GM12878 (cell line): ENCODE results near the gene DIDO1. TPM values are rescaled to one million over a fixed set of nuclear protein-coding genes. Genes with fewer than 3 reads are reported as not detected.

Experiments used
- BACH1 ChIP-seq: fragments of 450-650 bp; IDR thresholded peaks from 2 replicates; pipeline ENCODE4 v1.6.1; 2017; ENCODE audit warnings: mild to moderate bottlenecking, borderline replicate concordance
- BRCA1 ChIP-seq: IDR thresholded peaks from 2 replicates; pipeline ENCODE4 v1.6.1; 2011; ENCODE audit warnings: low read depth, low read length, improper control_type of control experiment
- CHD2 ChIP-seq: IDR thresholded peaks from 2 replicates; pipeline ENCODE4 v1.6.1; 2011; ENCODE audit warnings: low read depth, low read length, improper control_type of control experiment, borderline replicate concordance
- CREB1 ChIP-seq: IDR thresholded peaks from 2 replicates; pipeline ENCODE4 v1.6.1; 2012; ENCODE audit warnings: low read depth, mild to moderate bottlenecking, inconsistent platforms
- DPF2 ChIP-seq: fragments of 450-650 bp; IDR thresholded peaks from 2 replicates; pipeline ENCODE4 v1.6.1; 2017; ENCODE audit warnings: mild to moderate bottlenecking
- EGR1 ChIP-seq, 2 experiments: IDR thresholded peaks; 1 replicate in 1 of 2; 2 replicates in 1 of 2; pipeline ENCODE4 v1.6.1; 2011 to 2012; ENCODE audit warnings: low read depth in 2 of 2, low read length in 2 of 2, borderline replicate concordance in 1 of 2, mild to moderate bottlenecking in 1 of 2, moderate library complexity in 1 of 2
- MTA2 ChIP-seq: fragments of 450-650 bp; IDR thresholded peaks from 2 replicates; pipeline ENCODE4 v1.6.1; 2016; ENCODE audit warnings: low read depth, mild to moderate bottlenecking, moderate library complexity
- MXI1 ChIP-seq: fragments of 150-350 bp; IDR thresholded peaks from 2 replicates; pipeline ENCODE4 v1.6.1; 2011; ENCODE audit warnings: low read depth, mild to moderate bottlenecking, inconsistent platforms, low read length, improper control_type of control experiment
- MYC ChIP-seq: IDR thresholded peaks from 2 replicates; pipeline ENCODE4 v1.6.1; 2011; ENCODE audit warnings: mild to moderate bottlenecking, low read length, moderate library complexity, inconsistent platforms; ENCODE audit not compliant: insufficient read depth, insufficient replicate concordance, insufficient read length, severe bottlenecking
- NR2F1 ChIP-seq: fragments of 450-650 bp; conservative IDR thresholded peaks from 2 replicates; pipeline ENCODE4 v1.6.1; 2017; ENCODE audit warnings: mild to moderate bottlenecking
- POLR2AphosphoS2 ChIP-seq: IDR thresholded peaks from 2 replicates; pipeline ENCODE4 v1.6.1; 2011; ENCODE audit warnings: low read depth, mild to moderate bottlenecking, low read length, improper control_type of control experiment, moderate library complexity
- RB1 ChIP-seq: fragments of 450-650 bp; formaldehyde crosslinking; IDR thresholded peaks from 2 replicates; pipeline ENCODE4 v1.6.1; 2017; ENCODE audit warnings: mild to moderate bottlenecking, borderline replicate concordance
- RCOR1 ChIP-seq: conservative IDR thresholded peaks from 2 replicates; pipeline ENCODE4 v1.6.1; 2012; ENCODE audit warnings: low read depth, low read length, improper control_type of control experiment
- SMAD1 ChIP-seq: fragments of 450-650 bp; IDR thresholded peaks from 2 replicates; pipeline ENCODE4 v1.6.1; 2018; ENCODE audit warnings: mild to moderate bottlenecking, low read depth; ENCODE audit not compliant: partially characterized antibody
- SMC3 ChIP-seq: IDR thresholded peaks from 2 replicates; pipeline ENCODE4 v1.6.1; 2011; ENCODE audit warnings: low read length, improper control_type of control experiment, borderline replicate concordance
- SP1 ChIP-seq: IDR thresholded peaks from one replicate; pipeline ENCODE4 v1.6.1; 2011; ENCODE audit warnings: low read depth, low read length
- TBL1XR1 ChIP-seq: IDR thresholded peaks from 2 replicates; pipeline ENCODE4 v1.6.1; 2012; ENCODE audit warnings: low read depth, low read length, improper control_type of control experiment
- ZZZ3 ChIP-seq: IDR thresholded peaks from 2 replicates; pipeline ENCODE4 v1.6.1; 2011; ENCODE audit warnings: low read depth; ENCODE audit not compliant: control insufficient read depth, insufficient read length
- polyA plus RNA-seq, 11 experiments: library from polyadenylated mRNA; depleted of rRNA in 4 of 11; unstranded in 6 of 11; stranded (reverse) in 5 of 11; fragments of >200 nt; fragmentation: Nextera tagmentation in 4 of 11; fragmentation: Illumina TruSeq in 1 of 11; extraction: Ambion mirVana in 4 of 11; extraction: Trizol in 1 of 11; gene quantifications; 1 replicate in 1 of 11; 2 replicates in 10 of 11; pipeline versions ENCODE4 v1.2.1 to v1.2.3, GENCODE V29; 2011 to 2016; ENCODE audit warnings: inconsistent platforms in 2 of 11, missing spikeins in 2 of 11, low read depth in 1 of 11
- total RNA-seq, 4 experiments: library from RNA; depleted of rRNA in 3 of 4; stranded (reverse); fragments of >200 nt in 3 of 4; fragmentation: Illumina TruSeq in 1 of 4; extraction: Trizol in 1 of 4; gene quantifications; 2 replicates each; pipeline versions ENCODE4 v1.2.1 to v1.2.3, GENCODE V29; 2013 to 2021
- TF ChIP-seq, protein P1 (sequence below): IDR thresholded peaks from 2 replicates; pipeline ENCODE4 v1.6.1; 2011; ENCODE audit warnings: mild to moderate bottlenecking, low read depth, low read length, moderate library complexity; ENCODE audit not compliant: insufficient replicate concordance
- TF ChIP-seq, protein P2 (sequence below): IDR thresholded peaks from 2 replicates; pipeline ENCODE4 v1.6.1; 2011; ENCODE audit warnings: borderline replicate concordance, low read depth, mild to moderate bottlenecking, moderate library complexity, mixed read lengths, low read length; ENCODE audit not compliant: insufficient read depth; ENCODE audit errors: extremely low read length
- TF ChIP-seq, protein P3 (sequence below): fragments of 150-350 bp; IDR thresholded peaks from 2 replicates; pipeline ENCODE4 v1.6.1; 2016; ENCODE audit warnings: low read depth, low read length

DIDO1 gene
- total and polyA plus RNA-seq, 10 of the 15 experiments (the other 5 are each of a cell fraction or from before 2014, with no cell fraction given), result 5.5 to 56.4 (median 38.4) TPM

DNA sequence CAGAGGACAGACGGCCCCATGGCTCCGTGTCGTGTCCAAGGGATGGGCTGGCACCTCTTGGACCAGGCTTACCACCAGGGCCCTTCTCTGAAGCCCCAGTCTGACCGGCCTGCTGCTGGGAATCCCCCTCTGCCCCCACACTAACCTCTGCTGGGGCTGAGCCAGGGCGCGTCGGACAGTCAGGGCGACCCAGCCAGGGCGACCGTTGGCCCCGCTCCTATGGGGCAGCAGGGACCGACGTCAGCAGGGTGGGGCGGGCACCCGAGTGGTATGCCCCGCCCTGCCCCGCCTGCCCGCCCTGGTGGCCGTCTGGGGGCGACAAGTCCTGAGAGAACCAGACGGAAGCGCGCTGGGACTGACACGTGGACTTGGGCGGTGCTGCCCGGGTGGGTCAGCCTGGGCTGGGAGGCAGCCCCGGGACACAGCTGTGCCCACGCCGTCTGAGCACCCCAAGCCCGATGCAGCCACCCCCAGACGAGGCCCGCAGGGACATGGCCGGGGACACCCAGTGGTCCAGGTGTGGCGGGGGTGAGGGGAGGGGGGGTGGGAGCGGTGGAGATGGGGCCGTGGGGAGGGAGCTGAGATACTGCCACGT, 26.2 kb upstream of the DIDO1 start, which contains the start of gene SLC17A9 (continued):
- TF ChIP-seq SMC3, result no peak
- TF ChIP-seq BACH1, result no peak
- TF ChIP-seq RB1, result no peak
- TF ChIP-seq SMAD1, result no peak
- TF ChIP-seq TBL1XR1, result no peak
- TF ChIP-seq CHD2, result peak; percentile 57; the same call in 1 of the 2 replicates
- peak; percentile 53 for TF ChIP-seq DPF2
- TF ChIP-seq BRCA1, result no peak
- TF ChIP-seq CREB1, result peak; percentile 75
- peak; percentile 67 for TF ChIP-seq MYC
- TF ChIP-seq MXI1, result peak; percentile 91; the same call in 1 of the 2 replicates
- no peak for TF ChIP-seq ZZZ3
- TF ChIP-seq NR2F1, result peak; percentile 81
- TF ChIP-seq, protein P1, sequence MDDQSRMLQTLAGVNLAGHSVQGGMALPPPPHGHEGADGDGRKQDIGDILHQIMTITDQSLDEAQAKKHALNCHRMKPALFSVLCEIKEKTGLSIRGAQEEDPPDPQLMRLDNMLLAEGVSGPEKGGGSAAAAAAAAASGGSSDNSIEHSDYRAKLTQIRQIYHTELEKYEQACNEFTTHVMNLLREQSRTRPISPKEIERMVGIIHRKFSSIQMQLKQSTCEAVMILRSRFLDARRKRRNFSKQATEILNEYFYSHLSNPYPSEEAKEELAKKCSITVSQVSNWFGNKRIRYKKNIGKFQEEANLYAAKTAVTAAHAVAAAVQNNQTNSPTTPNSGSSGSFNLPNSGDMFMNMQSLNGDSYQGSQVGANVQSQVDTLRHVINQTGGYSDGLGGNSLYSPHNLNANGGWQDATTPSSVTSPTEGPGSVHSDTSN, result peak; percentile 15
- TF ChIP-seq EGR1 (IDR thresholded peaks at IDR 0.05; ENCODE audit: borderline replicate concordance in 1 of 2, low read depth in 2 of 2, low read length in 2 of 2), result peak in 1 of 2 experiments; percentile 9; a peak in 1 of 3 replicates
- TF ChIP-seq, protein P2, sequence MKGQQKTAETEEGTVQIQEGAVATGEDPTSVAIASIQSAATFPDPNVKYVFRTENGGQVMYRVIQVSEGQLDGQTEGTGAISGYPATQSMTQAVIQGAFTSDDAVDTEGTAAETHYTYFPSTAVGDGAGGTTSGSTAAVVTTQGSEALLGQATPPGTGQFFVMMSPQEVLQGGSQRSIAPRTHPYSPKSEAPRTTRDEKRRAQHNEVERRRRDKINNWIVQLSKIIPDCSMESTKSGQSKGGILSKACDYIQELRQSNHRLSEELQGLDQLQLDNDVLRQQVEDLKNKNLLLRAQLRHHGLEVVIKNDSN, result peak; percentile 27
- TF ChIP-seq RCOR1, result no peak
- no peak for TF ChIP-seq SP1
- TF ChIP-seq POLR2AphosphoS2, result peak; percentile 35; the same call in 1 of the 2 replicates
- TF ChIP-seq, protein P3, sequence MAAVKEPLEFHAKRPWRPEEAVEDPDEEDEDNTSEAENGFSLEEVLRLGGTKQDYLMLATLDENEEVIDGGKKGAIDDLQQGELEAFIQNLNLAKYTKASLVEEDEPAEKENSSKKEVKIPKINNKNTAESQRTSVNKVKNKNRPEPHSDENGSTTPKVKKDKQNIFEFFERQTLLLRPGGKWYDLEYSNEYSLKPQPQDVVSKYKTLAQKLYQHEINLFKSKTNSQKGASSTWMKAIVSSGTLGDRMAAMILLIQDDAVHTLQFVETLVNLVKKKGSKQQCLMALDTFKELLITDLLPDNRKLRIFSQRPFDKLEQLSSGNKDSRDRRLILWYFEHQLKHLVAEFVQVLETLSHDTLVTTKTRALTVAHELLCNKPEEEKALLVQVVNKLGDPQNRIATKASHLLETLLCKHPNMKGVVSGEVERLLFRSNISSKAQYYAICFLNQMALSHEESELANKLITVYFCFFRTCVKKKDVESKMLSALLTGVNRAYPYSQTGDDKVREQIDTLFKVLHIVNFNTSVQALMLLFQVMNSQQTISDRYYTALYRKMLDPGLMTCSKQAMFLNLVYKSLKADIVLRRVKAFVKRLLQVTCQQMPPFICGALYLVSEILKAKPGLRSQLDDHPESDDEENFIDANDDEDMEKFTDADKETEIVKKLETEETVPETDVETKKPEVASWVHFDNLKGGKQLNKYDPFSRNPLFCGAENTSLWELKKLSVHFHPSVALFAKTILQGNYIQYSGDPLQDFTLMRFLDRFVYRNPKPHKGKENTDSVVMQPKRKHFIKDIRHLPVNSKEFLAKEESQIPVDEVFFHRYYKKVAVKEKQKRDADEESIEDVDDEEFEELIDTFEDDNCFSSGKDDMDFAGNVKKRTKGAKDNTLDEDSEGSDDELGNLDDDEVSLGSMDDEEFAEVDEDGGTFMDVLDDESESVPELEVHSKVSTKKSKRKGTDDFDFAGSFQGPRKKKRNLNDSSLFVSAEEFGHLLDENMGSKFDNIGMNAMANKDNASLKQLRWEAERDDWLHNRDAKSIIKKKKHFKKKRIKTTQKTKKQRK, result no peak
- peak; percentile 14; the same call in 1 of the 2 replicates for TF ChIP-seq MTA2
